Fibroblast of villous mesenchyme (primary cell): ENCODE data around the gene PALLD. TPM values are rescaled to one million over a fixed set of nuclear protein-coding genes. Genes with fewer than 3 reads are reported as not detected.
"Not testable (repeated sequence)": the region's sequence is repeated elsewhere in the genome, so short reads cannot be mapped to it uniquely, and the experiment has no call there.

Experiments used
- DNase-seq: peaks from one replicate; pipeline ENCODE4 v3.0.0-alpha.2; 2010; ENCODE audit warnings: low read depth
- H3K4me3 ChIP-seq: 2 replicates; pipeline ENCODE4 v1.5.1; 2011; ENCODE audit warnings: low read depth, mild to moderate bottlenecking, low read length
- total RNA-seq: library from RNA; depleted of rRNA; stranded (reverse); fragments of >200 nt; gene quantifications from 2 replicates; pipeline ENCODE4 v1.2.3, GENCODE V29; 2012
- TF ChIP-seq, protein P1 (sequence below): IDR thresholded peaks from 2 replicates; pipeline ENCODE4 v1.5.1; 2012; ENCODE audit warnings: low read depth, mild to moderate bottlenecking, low read length; ENCODE audit not compliant: insufficient read depth

The PALLD gene
- total RNA-seq, 1 donor = 188 TPM

DNA sequence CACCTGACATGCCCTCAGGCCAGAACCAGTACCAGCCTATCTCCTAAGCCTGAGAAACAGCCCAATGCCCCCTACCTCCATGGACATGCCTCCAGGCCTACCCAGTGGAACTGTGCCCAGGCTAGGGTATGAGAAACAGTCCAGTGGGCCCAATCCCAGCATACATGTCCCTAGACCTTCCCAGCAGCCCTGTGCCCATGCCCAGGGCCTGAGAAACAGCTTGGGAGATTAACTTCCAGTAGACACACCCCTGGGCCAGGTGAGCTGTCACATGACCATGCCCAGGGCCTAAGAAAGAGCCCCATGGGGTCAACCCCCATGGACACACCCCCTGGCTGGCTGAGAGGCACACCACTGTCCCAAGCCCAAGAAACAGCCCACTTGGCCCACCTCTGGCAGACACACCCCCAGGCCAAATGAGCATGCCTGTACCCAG, 434.4 kb downstream of the PALLD start:
- H3K4me3 ChIP-seq = no peak overlapping the region
- no peak for DNase-seq
- TF ChIP-seq, protein P1, sequence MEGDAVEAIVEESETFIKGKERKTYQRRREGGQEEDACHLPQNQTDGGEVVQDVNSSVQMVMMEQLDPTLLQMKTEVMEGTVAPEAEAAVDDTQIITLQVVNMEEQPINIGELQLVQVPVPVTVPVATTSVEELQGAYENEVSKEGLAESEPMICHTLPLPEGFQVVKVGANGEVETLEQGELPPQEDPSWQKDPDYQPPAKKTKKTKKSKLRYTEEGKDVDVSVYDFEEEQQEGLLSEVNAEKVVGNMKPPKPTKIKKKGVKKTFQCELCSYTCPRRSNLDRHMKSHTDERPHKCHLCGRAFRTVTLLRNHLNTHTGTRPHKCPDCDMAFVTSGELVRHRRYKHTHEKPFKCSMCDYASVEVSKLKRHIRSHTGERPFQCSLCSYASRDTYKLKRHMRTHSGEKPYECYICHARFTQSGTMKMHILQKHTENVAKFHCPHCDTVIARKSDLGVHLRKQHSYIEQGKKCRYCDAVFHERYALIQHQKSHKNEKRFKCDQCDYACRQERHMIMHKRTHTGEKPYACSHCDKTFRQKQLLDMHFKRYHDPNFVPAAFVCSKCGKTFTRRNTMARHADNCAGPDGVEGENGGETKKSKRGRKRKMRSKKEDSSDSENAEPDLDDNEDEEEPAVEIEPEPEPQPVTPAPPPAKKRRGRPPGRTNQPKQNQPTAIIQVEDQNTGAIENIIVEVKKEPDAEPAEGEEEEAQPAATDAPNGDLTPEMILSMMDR = no peak

- TF ChIP-seq, protein P1 = no peak
Observed at GRCh38 chr4:168932138-168932537, 435.3 kb downstream of the PALLD start.

GRCh38 chr4:168933423-168933822, 436.6 kb downstream of the PALLD start:
- no peak for DNase-seq
- no peak overlapping the region for H3K4me3 ChIP-seq
- TF ChIP-seq, protein P1 = no peak

More at GRCh38 chr4:168932138-168932537, 435.3 kb downstream of the PALLD start:
- no peak for DNase-seq
- no peak overlapping the region for H3K4me3 ChIP-seq

- not testable (repeated sequence) for DNase-seq, H3K4me3 ChIP-seq
Observed at GRCh38 chr4:168937473-168937872, 440.6 kb downstream of the PALLD start.

DNA sequence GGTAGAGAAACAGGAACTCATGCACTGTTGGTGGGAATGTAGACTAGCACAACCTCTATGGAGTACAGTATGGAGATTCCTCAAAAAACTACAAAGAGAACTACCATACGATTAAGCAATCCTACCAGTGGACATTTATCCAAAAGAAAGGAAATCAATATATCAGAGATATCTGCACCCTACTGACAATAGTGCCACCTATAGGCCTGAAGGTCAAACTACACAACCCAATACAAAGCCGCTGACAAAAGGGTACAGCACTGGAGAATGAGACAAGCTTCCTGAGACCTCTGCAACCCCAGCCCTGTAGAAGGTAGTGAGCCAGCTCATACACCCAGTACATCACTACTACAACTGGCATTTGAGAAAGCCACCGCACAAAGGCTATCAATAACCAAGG, 446.1 kb downstream of the PALLD start:
- no peak overlapping the region for H3K4me3 ChIP-seq
- TF ChIP-seq, protein P1 = peak; percentile 73
- no peak for DNase-seq

GRCh38 chr4:168945291-168945690, 448.4 kb downstream of the PALLD start:
- TF ChIP-seq, protein P1 = no peak

DNA sequence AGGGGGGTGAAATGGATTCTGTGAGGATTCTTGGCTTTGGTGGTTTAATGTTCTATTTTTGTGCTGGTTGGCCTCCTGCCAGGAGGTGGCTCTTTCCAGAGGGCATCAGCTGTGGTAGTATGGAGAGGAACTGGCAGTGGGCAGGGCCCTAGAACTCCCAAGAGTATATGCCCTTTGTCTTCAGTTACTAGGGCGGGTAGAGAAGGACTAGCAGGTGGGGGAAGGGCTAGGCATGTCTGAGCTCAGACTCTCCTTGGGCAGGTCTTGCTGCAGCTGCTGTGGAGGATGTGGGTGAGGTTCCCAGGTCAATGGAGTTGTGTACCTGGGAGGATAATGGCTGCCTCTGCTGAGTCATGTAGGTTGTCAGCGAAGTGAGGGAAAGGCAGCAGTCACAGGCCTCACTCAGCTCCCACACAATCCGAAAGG, 456.0 kb downstream of the PALLD start:
- DNase-seq, H3K4me3 ChIP-seq: not testable (repeated sequence)

More at GRCh38 chr4:168945291-168945690, 448.4 kb downstream of the PALLD start:
- DNase-seq = no peak
- H3K4me3 ChIP-seq = no peak overlapping the region

GRCh38 chr4:168955674-168956073, 458.8 kb downstream of the PALLD start:
- TF ChIP-seq, protein P1 = no peak
- no peak overlapping the region for H3K4me3 ChIP-seq
- DNase-seq = peak; percentile 47
